ENCODE data around the gene SREBF2. TPM values are rescaled to one million over a fixed set of nuclear protein-coding genes. Genes with fewer than 3 reads are reported as not detected.

SREBF2 gene
- total and polyA plus RNA-seq, 2 donors (not counting 1 experiment from before 2014, with no cell fraction given), result 116 to 287 TPM

DNA sequence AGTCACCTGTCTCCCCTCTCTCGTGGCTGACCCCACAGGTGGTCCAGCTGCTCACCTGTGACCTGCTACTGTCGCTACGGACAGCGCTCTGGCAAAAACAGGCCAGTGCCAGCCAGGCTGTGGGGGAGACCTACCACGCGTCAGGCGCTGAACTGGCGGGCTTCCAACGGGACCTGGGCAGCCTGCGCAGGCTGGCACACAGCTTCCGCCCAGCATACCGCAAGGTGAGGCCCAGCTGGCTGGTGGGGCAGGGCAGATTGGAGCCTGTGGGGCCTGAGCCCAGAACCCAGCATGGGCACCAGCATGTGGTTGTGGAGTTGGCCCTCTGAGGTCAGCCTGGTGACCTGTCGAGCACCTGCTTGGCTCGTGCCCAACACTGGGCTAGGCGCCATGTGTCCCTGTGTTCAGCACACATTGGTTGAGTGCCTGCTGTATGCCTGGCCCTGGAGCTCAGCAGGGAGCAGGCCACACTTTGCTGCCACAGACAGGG is 70.1 kb downstream of the SREBF2 start:
- H3K9me3 ChIP-seq (ENCODE audit: control extremely low read depth in 1 of 3, control insufficient read depth in 2 of 3, insufficient read depth in 1 of 3, low read length in 2 of 3), result no peaks in the 10 kb centered on the region
- H3K27me3 ChIP-seq (replicated peaks in 1 of 4; ENCODE audit: control extremely low read depth in 1 of 4, control insufficient read depth in 3 of 4, insufficient read depth in 4 of 4, low read length in 3 of 4), result no peaks in the 10 kb centered on the region
- ATAC-seq (ENCODE audit: low read depth), result no peak
- no peak overlapping the region for H3K27ac ChIP-seq (ENCODE audit: low read length in 2 of 2)
- 95% methylated on average over 15 of the region's 15 CpGs for WGBS (ENCODE audit: insufficient coverage)
- no peaks in the 10 kb centered on the region for H3K9me3 Mint-ChIP-seq (ENCODE audit: insufficient read depth)
- peak overlapping the region; percentile 10 for H3K27ac Mint-ChIP-seq
- ChIA-PET POLR2A (interaction anchor here (1.0 kb wide), 1 partner anchor 11 kb away, joined by 3 read pairs; no protein-coding TSS in a partner anchor), CTCF (interaction anchor here (1.1 kb wide), 1 partner anchor 38 kb away, joined by 4 read pairs; no protein-coding TSS in a partner anchor)
- peaks cover 9% of the 10 kb centered on the region for H4K20me1 ChIP-seq (ENCODE audit: control insufficient read depth, insufficient read depth, low read length, poor library complexity, severe bottlenecking)
- no peak overlapping the region for H3K4me3 Mint-ChIP-seq
- H3K4me1 ChIP-seq (ENCODE audit: control insufficient read depth in 2 of 2, insufficient read depth in 2 of 2, low read length in 2 of 2), result peaks cover 2 to 4% of the 10 kb centered on the region in 2 donors
- DNase-seq, result no peak
- intact Hi-C loops (cut with micrococcal nuclease), result no loop called here
- H3K4me2 ChIP-seq (replicated peaks; ENCODE audit: low read depth, low read length, poor library complexity, severe bottlenecking), result no peak overlapping the region
- peaks cover 0 to 81% of the 10 kb centered on the region in 2 experiments for H3K36me3 ChIP-seq (replicated peaks in 1 of 2; ENCODE audit: control extremely low read depth in 1 of 2, control insufficient read depth in 1 of 2, extremely low read depth in 1 of 2, insufficient read depth in 2 of 2, low read length in 1 of 2)
- no peak overlapping the region for H3K4me3 ChIP-seq (ENCODE audit: control extremely low read depth in 1 of 5, extremely low read depth in 1 of 5, insufficient read depth in 1 of 5, low read depth in 2 of 5, low read length in 4 of 5)
- no peaks in the 10 kb centered on the region for H3K27me3 Mint-ChIP-seq
- no peak overlapping the region for H3K9ac ChIP-seq (ENCODE audit: low read length)
- peaks cover 6% of the 10 kb centered on the region for H3K4me1 Mint-ChIP-seq
- no peak for TF ChIP-seq EZH2 (IDR thresholded peaks at IDR 0.05; ENCODE audit: borderline replicate concordance, insufficient read depth, low read depth, low read length, poor library complexity, severe bottlenecking)
- TF ChIP-seq, protein P1, sequence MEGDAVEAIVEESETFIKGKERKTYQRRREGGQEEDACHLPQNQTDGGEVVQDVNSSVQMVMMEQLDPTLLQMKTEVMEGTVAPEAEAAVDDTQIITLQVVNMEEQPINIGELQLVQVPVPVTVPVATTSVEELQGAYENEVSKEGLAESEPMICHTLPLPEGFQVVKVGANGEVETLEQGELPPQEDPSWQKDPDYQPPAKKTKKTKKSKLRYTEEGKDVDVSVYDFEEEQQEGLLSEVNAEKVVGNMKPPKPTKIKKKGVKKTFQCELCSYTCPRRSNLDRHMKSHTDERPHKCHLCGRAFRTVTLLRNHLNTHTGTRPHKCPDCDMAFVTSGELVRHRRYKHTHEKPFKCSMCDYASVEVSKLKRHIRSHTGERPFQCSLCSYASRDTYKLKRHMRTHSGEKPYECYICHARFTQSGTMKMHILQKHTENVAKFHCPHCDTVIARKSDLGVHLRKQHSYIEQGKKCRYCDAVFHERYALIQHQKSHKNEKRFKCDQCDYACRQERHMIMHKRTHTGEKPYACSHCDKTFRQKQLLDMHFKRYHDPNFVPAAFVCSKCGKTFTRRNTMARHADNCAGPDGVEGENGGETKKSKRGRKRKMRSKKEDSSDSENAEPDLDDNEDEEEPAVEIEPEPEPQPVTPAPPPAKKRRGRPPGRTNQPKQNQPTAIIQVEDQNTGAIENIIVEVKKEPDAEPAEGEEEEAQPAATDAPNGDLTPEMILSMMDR (IDR thresholded peaks at IDR 0.05), result no peak
- no peaks in the 10 kb centered on the region for H3K79me2 ChIP-seq (ENCODE audit: control insufficient read depth, insufficient read depth, low read length)
- no peak overlapping the region for H2AFZ ChIP-seq (ENCODE audit: insufficient read depth, low read depth, low read length, poor library complexity, severe bottlenecking)
